Pulmonary artery endothelial cell (primary cell): ENCODE measurements around the gene RNASEL. TPM values are rescaled to one million over a fixed set of nuclear protein-coding genes. Genes with fewer than 3 reads are reported as not detected.

ENCODE experiments used
- DNase-seq: peaks from one replicate; pipeline ENCODE4 v3.0.0-alpha.2; 2011; ENCODE audit warnings: low read depth, low spot score
- total RNA-seq: library from RNA; depleted of rRNA; stranded (reverse); fragments of >200 nt; gene quantifications from 2 replicates; pipeline ENCODE4 v1.2.3, GENCODE V29; 2014

RNASEL gene
- total RNA-seq, 1 donor from 2014 or later, result 2.2 TPM

DNA sequence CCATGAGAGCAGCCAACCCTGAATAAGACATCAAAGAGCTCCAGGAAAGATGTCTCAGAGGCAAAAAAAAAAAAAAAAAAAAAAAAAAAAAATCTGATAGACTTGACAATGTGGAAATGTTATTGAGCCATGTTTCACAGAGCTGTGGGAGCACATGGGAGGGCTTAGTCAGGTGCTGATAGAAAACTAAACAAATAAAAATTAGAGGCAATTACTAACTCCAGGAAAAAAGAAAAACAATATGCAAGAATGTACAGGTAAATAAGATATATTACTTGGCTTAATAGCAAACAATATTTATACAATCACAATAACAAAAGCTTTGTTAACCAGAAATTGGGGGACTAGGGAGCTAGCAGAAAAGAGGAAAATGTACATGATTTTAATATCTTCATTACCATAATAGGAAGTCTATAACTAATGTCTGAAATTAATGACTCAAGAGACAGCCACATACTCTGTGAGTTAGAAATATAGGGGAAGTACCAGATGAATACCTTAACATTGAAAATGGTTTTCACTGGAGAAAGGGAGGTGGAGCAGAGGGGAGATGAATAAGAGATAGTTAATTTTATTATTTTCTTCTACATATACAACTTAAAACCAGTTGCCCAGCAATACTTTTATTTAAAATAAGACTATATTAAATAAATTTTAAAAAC, 32.0 kb upstream of the RNASEL start:
- no peak for DNase-seq

GRCh38 chr1:182617734-182618351, 28.8 kb upstream of the RNASEL start:
- DNase-seq, result no peak

- no peak for DNase-seq
These were observed 28.0 kb upstream of the RNASEL start for GRCh38 chr1:182617014-182617429.

DNA sequence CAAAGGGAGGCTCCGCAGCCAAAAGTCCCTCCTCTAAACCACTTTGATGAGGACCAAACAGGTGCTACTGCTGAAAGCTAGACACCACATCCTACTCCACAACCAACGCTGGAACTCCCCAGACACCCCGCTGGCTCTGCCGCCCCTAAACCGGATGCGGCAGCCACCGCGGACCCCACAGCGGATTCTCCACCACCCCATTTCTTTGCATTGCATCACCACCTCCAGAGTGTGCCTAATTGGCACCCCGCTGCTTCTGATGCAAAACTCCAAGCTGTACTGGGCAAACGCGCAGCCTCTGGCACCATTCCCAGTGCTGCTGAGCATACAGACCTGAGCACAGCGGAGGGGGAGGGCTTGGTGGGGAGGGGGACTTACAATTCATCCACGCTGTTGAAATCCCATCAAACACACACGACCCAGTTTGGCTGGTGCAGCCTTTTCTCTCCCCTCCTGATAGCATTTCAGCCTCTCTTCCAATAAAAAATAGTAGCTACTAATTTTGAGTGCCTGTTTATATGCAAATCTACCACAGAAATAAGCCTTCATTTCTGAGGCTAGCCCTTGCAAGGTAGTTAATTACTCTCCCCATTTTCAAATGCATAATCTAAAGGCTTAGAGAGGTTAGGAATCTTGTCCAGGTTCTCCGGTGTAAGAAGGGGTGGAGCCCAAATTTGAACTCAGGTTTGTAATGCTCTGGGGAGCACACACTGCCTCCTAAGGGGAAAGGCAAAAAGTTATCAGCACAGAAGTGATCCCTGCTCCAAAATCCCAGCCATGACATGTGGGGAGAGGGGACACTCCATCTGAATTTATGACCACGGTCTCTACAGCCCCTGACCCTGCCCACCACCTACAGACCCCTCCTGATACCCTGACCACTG, 27.3 kb upstream of the RNASEL start:
- DNase-seq, result no peak

- no peak for DNase-seq
These were observed 26.5 kb upstream of the RNASEL start for GRCh38 chr1:182615468-182616129.

DNA sequence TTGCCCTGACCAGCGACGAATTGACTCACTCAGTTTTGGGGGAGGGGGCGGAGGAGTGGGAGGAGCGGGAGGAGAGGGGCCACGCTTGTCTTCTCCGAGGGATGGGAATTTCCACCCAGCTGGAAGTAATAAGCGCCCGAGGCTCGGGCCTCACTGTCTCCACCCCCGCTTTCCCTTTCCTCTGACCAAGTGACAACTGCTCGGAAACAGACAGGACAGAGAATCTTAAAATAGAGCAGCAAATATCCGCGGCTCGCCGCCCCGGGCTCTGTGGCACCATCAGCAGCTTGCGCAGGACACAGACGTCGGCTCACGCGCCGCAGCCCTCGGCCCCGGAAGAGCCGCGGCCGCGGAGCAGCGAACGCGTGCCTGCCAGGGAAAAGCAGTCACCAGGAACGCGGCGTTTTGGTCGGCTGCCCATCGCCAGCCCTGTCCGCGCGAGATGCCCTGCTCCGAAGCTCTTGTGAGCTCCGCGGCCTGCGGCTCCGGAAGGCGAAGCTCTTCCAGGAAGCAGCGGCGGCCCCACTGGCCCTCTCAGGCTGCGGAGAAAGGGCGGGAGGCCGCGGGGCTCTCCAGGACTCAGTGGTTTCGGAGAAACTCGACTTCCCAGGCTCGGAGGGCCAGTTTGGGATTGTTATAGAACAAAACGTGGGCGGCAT, 25.9 kb upstream of the RNASEL start:
- DNase-seq, result no peak

GRCh38 chr1:182611787-182612186, 22.7 kb upstream of the RNASEL start:
- DNase-seq, result no peak

DNA sequence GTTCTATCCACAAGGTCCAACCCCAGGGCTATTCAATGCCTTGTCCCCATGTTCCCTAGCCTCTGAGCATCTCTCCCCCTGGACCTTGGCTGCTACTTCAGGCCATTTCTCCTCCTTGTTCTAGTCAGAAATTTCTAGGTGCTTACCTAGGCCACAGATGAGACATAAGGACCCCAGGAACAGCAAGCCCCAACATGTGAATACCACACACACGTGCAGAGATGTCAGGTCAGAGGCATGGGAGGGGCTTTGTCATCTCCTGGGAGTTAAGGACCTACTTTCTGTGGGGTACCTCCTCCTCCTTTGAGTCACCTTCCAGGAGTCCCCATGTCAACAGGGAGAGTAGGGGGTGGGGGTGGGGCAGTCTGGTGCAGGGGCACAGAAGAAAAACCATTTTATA, 22.3 kb upstream of the RNASEL start:
- DNase-seq, result no peak

DNA sequence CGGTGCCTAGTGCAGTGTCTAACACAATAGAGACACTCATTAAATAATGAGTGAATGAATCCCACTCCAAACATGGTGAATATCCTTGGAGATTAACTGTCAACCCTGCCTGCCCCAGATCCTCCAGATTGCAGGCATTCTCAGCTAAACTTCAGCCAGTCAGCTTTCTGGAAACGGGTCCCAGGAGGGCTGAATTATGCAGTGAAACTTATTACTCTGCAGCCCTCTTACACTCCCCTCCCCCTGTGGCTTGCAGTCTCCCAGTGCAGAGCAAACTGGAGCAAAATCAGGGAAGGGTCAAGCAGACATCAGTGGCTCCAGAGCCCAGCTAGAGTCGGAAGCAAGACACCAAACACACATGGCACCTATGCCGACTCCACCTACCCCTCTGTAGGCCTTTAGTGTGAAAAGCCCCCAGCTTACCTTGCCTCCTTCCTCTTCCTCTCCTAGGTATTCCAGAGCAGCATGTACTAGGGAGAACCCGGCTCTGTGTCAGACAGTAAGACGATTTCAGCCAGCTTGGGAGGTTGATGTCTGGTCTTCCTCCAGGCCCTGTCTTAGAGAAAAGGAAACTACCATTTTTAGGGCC, 21.6 kb upstream of the RNASEL start:
- DNase-seq, result no peak

- DNase-seq, result no peak
These were observed 20.0 kb upstream of the RNASEL start for GRCh38 chr1:182608845-182609610.

DNA sequence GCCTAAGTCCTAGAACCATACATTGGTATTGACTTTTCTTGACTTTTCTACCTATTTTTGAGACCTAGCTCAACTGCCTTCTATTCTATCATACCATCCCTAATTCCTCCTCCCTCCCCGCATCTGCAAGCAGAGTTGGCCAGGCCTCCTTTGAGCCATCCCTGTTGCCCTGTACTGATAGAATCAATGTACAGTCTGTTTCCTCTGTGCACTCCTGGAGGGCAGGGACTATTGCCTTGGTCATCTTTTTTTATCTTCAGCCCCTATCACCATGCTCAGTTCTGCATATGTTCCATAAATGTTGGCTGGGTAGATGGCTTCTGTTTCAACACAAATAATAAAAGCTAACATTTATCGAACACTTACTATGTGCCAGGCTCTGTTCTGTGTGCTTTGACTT, 19.2 kb upstream of the RNASEL start:
- DNase-seq, result no peak

DNA sequence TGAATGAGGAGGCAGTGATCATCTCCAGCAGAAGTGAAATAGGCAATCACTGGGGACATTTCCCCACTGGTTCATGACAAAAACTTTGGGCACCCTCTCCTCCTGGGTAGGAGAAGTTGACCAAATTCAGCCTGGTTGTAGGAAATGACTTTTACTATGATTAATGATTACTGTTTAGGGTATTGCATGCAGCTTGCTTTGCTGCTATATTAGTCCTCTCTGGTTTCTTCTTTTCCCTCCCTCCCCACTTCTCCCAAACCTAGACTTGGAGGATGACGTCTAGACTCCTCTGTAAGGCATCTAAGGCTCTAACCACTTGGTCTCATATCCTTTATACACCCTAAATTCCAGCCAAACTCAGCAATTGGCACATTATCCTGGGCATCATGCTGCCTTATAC, 18.5 kb upstream of the RNASEL start:
- no peak for DNase-seq

DNA sequence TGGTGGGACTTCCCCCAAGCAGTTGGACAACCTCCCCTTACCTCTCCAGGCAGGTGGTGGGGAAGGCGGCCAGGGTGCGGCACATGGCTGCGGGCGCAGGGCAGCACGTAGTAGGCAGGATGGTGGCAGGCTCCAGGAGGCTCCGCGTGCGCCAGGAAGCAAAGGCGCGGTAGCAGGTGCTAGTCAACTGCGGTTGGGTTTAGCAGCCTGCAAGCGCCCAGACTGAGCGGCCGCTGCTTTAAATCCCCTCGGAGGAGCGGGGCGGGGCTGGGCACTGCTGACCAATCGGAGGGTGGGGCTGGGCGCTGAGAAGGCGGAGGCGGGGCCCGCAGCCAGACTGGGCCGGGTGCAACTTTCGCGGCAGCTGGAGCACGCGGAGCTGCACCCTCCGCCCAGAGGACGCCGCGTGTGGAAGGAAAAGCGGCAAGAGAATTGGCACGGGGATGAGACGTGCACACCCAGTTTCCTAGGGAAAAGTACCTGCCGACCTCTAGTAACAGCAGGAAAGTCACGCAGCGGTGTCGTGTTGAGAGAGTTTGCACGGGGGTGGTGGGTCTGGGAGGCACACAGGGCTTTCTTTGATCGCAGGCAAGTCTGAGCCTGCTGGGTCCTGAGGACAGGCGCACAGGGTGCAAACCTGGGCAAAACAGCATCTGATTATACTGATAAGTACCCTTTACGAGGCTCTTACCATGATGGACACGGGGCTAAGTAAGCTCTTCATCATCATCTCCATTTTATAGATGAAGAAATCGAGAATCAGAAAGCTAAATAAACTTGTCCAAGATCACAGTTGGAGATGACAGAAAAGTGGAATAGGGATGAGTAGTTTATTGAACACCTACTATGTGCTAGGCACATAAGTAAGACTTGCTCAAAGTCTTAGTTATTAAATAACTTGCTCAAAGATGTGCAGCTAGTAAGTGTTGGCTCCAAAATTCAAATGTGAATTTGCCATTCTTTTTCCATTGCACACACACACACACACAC, 15.4 kb upstream of the RNASEL start, which contains the start of gene RGS16:
Gene RGS16, minus strand, starts transcription at position 215 of the 990 bp plus-strand sequence. Its CDS starts 130 bp downstream, at position 85.
- no peak for DNase-seq

DNA sequence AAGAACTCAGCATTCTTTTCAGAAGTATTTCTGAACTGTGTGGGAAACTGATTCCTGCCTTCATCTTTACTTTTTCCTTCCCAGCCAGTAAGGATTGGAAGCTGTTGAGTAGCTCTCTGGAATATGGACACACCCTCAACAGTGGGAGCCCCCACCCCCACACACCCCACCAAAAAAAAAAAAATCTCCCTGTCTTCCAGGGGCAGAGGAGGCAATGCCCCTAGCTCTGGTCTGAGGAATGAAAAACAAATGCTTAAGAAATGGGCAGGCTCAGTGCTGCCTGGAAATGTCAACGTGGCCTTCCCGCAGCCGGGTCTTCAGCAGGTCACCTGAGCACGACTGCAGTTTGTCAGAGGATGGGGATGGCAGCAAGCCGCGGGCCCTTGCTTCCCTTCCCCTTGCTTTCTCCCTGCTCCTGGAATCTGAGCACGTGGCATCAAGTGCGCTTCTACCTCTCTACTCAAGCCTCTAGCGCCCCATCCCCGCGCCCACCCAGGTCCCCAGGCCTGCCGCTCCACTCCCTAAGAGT, 14.7 kb upstream of the RNASEL start:
- no peak for DNase-seq

- DNase-seq, result no peak
These were observed 14.0 kb upstream of the RNASEL start for GRCh38 chr1:182602935-182603645.

GRCh38 chr1:182601913-182602312, 12.9 kb upstream of the RNASEL start:
- no peak for DNase-seq

- no peak for DNase-seq
These were observed 12.3 kb upstream of the RNASEL start for GRCh38 chr1:182601416-182601786.
